Large intestine (tissue), 3 donors: ENCODE data around the gene CXADR. TPM values are rescaled to one million over a fixed set of nuclear protein-coding genes. Genes with fewer than 3 reads are reported as not detected.

Experiments
- DNase-seq, 2 donors: peaks; one replicate each; pipeline versions ENCODE4 v3.0.0 to v3.0.0-alpha.2; 2013
- H3K27ac ChIP-seq: one replicate; pipeline ENCODE4 v1.5.1; 2013; ENCODE audit warnings: low read length
- H3K27me3 ChIP-seq: 2 replicates; pipeline ENCODE4 v1.6.1; 2013; ENCODE audit warnings: low read length; ENCODE audit not compliant: control insufficient read depth, insufficient read depth
- H3K36me3 ChIP-seq: 2 replicates; pipeline ENCODE4 v1.6.1; 2013; ENCODE audit warnings: low read length; ENCODE audit not compliant: control insufficient read depth, insufficient read depth
- H3K4me1 ChIP-seq: one replicate; pipeline ENCODE4 v1.6.1; 2013; ENCODE audit warnings: low read length; ENCODE audit not compliant: control insufficient read depth, insufficient read depth
- H3K4me3 ChIP-seq: one replicate; pipeline ENCODE4 v1.5.1; 2013; ENCODE audit warnings: low read length
- H3K9me3 ChIP-seq: one replicate; pipeline ENCODE4 v1.6.1; 2013; ENCODE audit warnings: mild to moderate bottlenecking, low read depth, low read length, moderate library complexity; ENCODE audit not compliant: control insufficient read depth
- WGBS: methylation state at CpG from one replicate; pipeline ENCODE4 v1.1.5; 2013; ENCODE audit warnings: low lambda C conversion rate; ENCODE audit not compliant: insufficient coverage; 5-methylcytosine and 5-hydroxymethylcytosine counted together
- polyA plus RNA-seq: library from polyadenylated mRNA; unstranded; fragments of 120-200 nt; gene quantifications from one replicate; pipeline ENCODE4 v1.2.1, GENCODE V29; 2013

The CXADR gene
- polyA plus RNA-seq, 1 donor: 56.5 TPM

DNA sequence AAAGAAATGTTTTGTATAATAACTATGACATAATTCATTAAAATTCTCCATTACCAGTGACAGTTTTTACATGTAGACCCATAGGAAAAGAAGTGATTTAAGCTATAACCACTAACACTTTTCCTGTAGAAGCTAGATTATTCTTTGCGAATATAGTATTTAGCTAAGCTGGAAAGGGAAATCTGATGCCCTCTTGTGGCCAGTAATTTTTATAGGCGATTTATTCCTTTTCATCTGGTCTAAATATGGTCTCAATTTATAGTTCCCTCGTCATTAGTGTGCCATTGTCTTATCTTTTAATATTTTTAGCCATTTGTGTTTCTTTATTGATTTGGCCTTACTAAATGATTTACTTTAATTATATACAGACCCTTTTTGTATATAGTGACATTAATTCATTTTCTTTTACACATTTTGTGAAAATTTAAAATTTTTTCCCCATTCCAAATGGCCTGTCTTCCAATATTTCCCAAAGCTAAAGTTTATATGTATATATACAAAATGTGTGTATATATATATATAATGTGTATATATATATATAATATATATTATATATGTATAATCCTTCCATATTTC is 73.1 kb downstream of the CXADR start:
- Histone ChIP-seq H3K4me3 (no peak overlapping the region), H3K4me1 (no peaks in the 10 kb centered on the region), H3K36me3 (no peaks in the 10 kb centered on the region), H3K27ac (no peak overlapping the region), H3K27me3 (no peaks in the 10 kb centered on the region), H3K9me3 (no peaks in the 10 kb centered on the region)
- DNase-seq: peak in 1 of 2 donors; percentile 43
- 38% methylated on average over 3 of the region's 3 CpGs for WGBS

DNA sequence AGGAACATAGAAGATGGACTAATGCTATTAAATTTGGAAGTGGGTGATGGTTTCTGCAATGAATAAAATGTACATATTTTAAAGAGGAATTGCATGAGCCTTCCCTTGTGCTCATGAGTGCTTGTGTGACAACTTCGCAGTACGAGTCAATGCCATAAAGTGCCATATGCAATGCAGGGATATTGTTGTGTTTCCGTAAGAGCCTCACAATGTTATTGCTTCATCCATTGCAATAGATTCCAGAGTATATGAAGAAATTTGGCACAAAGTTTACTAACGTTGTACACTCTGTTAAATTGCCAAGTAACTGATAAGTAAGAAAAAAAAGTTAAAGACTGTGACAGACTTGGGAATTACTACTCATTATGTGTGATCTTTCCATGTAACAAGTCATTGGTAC is 77.6 kb downstream of the CXADR start:
- Histone ChIP-seq H3K36me3 (peaks cover 11% of the 10 kb centered on the region), H3K27me3 (no peaks in the 10 kb centered on the region), H3K9me3 (no peaks in the 10 kb centered on the region), H3K4me3 (no peak overlapping the region), H3K4me1 (no peaks in the 10 kb centered on the region), H3K27ac (no peak overlapping the region)
- no peak for DNase-seq
- 29% methylated on average over 1 of the region's 4 CpGs for WGBS

DNA sequence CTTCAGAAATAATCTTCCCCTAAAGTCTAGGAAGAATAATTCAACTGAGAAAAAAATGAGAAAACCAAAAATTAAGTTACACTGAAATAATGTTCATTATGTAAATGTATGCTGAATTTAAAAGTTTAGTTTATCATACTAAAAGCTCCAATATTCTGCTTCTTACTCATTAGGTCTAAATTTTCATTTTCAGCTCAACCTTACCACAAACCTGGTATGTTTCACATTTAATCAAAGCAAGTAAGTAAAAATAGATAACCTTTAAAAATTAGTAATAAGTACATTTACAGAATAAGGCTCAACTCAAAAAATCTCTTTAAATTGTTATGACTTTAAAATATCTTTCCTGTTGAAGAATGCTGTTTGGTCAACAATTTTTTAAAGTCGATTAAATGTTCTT is 84.8 kb downstream of the CXADR start:
- Histone ChIP-seq H3K4me3 (no peak overlapping the region), H3K4me1 (no peaks in the 10 kb centered on the region), H3K36me3 (peaks cover 41% of the 10 kb centered on the region), H3K27me3 (no peaks in the 10 kb centered on the region), H3K9me3 (no peaks in the 10 kb centered on the region), H3K27ac (no peak overlapping the region)
- no peak for DNase-seq
- WGBS: 83% methylated on average over 1 of the region's 1 CpG

DNA sequence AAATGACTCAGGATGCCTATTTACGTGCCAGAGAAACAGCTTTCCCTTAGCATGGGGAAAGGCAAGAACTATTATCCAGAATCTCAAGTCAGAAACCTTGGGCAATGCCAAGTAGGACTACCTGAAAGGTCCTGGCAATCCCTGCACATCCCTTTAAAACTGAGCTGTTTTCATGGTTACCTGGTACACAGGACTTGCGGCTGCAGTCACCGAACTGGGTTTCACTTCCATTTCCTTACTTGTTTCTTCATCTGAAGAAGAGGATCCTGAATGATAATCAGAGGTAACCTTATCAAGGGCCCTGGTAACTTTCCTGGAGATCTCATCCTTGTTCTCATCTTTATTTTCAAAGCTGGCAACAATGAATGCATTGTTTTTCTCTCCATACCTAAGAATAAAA is 85.6 kb downstream of the CXADR start:
- Histone ChIP-seq H3K9me3 (no peaks in the 10 kb centered on the region), H3K4me3 (no peak overlapping the region), H3K27ac (no peak overlapping the region), H3K36me3 (peaks cover 43% of the 10 kb centered on the region), H3K27me3 (no peaks in the 10 kb centered on the region), H3K4me1 (no peaks in the 10 kb centered on the region)
- no peak for DNase-seq
- WGBS: 100% methylated on average over 2 of the region's 3 CpGs

DNA sequence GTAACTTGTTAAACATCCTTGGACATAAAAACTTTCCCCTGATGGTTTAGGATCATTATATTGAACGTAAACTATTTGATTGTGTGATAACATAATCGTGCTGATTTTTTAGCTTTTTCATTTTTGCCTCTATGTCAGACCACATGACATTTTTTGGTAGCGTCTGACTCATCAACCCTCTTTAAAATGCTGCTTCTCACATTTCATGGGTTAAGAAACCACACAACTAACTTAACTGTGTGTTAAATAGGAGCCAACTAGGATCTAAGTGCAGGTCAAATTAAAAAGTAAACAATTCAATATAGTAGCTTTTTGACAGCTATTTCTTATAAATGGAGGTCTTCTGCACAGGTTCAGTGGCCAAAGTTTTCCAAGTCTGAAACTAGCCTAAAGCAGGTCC is 90.0 kb downstream of the CXADR start:
- Histone ChIP-seq H3K4me3 (no peak overlapping the region), H3K36me3 (peaks cover 51% of the 10 kb centered on the region), H3K9me3 (no peaks in the 10 kb centered on the region), H3K27ac (no peak overlapping the region), H3K27me3 (no peaks in the 10 kb centered on the region), H3K4me1 (no peaks in the 10 kb centered on the region)
- no peak for DNase-seq
- 85% methylated on average over 2 of the region's 3 CpGs for WGBS

DNA sequence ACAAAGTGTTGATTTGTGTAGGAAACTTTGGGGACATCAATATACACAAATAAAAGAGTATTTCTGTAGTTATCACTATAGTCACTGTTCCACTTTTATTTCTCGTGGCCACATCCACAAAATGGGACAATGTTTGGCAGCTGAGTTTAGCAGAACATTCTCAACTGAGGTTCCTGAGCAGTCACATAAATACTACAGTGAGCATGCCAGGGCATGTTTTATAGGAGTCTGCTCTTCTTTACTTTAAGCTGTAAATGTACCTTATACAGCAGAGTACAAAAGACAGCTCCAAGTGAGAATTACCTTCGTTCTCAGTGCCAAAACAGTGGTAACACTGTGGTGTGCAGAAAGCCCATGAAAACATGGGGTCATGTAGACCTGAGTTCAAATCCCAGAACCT is 94.8 kb downstream of the CXADR start:
- no CpG with 5 or more reads among the region's 2 CpGs for WGBS
- no peak for DNase-seq
- H3K27ac ChIP-seq: no peak overlapping the region

DNA sequence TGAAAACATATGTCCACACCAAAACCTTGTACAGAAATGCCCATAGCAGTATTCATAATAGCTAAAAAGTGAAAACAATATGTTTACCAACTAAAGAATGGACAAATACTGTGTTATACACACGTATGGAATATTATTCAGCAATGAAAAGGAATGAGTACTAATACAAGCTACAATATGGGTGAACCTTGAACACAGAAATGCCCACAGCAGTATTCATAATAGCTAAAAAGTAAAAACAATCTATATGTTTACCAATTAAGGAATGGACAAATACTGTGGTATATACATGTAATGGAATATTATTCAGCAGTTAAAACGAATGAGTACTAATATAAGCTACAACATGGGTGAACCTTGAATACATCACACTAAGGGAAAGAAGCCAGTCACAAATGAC is 96.8 kb downstream of the CXADR start:
- Histone ChIP-seq H3K27ac (no peak overlapping the region), H3K4me1 (peaks cover 5% of the 10 kb centered on the region), H3K36me3 (peaks cover 15% of the 10 kb centered on the region), H3K9me3 (no peaks in the 10 kb centered on the region), H3K4me3 (no peak overlapping the region), H3K27me3 (no peaks in the 10 kb centered on the region)
- DNase-seq: no peak
- WGBS: 93% methylated on average over 2 of the region's 2 CpGs

More for the DNA sequence above, 94.8 kb downstream of the CXADR start:
- H3K36me3 ChIP-seq: peaks cover 28% of the 10 kb centered on the region
- H3K9me3 ChIP-seq: no peaks in the 10 kb centered on the region
- H3K4me1 ChIP-seq: peaks cover 5% of the 10 kb centered on the region
- no peaks in the 10 kb centered on the region for H3K27me3 ChIP-seq
- H3K4me3 ChIP-seq: no peak overlapping the region

DNA sequence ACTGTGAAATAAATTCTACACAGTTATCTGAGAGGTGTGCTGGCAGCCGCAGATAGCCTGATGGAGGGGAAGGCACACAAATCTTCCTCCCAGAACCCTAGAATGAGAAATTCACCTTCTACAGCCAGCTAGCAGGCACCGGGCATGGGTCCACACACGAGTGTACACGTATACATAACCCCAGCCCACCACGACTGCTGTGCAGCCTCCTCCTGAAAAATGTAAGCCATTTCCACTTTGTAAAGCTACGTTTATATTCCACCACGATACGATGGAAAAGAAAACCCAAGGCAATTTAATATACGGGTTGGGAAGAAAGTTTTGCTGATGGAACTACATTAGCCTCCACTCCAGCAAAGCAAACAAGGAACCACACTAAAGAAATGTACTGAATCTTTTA is 98.1 kb downstream of the CXADR start:
- DNase-seq: peak in 1 of 2 donors; percentile 14
- WGBS: no CpG with 5 or more reads among the region's 9 CpGs

DNA sequence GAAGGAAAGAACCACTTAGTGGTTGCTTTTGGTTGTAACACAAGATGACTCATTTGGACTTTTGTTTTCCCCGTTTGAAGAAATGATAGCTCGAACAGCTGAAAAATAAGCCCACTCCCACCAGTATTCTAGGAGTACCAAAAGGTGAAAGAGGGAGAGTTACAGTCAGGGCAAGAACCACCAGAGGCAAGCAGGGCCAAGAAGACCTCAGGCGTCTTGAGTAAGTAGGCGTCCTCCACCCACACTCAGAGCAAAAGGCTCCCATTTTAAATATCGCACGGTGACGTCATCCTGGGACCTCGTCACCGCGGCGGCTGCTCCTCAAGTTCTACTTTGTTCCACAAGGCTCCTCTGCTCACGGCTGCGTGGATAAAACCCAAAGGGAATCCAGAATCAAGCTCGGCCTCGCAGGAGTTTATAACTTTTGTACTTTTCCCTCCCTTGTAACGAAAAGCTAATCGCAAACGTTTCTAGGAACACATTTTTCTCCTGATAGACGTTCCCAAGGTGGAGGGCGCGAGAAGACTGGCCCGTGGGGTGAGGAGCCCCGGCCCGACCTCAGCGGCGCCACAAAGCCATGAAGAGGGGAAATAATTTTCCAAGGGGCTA is 98.7 kb downstream of the CXADR start:
- no CpG with 5 or more reads among the region's 26 CpGs for WGBS
- H3K4me1 ChIP-seq: peaks cover 5% of the 10 kb centered on the region

More for the DNA sequence above, 98.1 kb downstream of the CXADR start:
- no peaks in the 10 kb centered on the region for H3K27me3 ChIP-seq
- H3K27ac ChIP-seq: peak overlapping the region; percentile 83
- H3K36me3 ChIP-seq: peaks cover 10% of the 10 kb centered on the region
- peaks cover 5% of the 10 kb centered on the region for H3K4me1 ChIP-seq
- peak overlapping the region; percentile 76 for H3K4me3 ChIP-seq
- H3K9me3 ChIP-seq: no peaks in the 10 kb centered on the region

DNA sequence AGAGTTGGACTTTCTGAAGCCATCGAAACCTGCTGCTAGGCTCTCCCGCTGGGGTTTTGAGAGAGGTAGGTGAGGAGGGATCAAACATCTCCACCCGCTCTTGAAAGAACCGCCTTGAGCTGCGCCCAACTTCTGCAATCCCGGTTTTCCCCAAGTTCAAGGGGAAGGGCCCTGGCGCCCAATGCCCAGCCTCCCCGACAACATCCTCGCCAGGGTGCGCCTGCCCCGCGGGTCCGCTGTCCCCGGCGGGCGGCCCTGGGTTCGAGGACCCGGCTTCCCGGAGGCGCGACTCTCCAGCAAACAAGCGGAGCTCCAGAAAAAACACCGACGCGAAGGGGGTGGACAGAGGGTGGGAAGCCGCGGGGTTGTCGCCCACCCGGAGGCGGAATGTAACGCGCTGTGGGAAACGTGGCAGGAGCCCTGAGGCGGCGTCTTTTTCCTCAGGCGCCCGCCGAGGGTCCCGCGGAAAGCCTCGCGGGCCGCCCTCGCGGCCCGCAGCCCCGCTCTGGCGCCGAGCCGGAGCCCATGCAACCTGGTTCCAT is 99.3 kb downstream of the CXADR start:
- H3K9me3 ChIP-seq: no peaks in the 10 kb centered on the region
- H3K4me1 ChIP-seq: peaks cover 5% of the 10 kb centered on the region
- H3K4me3 ChIP-seq: peak overlapping the region; percentile 76
- H3K27ac ChIP-seq: peak overlapping the region; percentile 83
- no CpG with 5 or more reads among the region's 50 CpGs for WGBS
- H3K36me3 ChIP-seq: peaks cover 7% of the 10 kb centered on the region
- DNase-seq: peak; percentile 36 to 70
- no peaks in the 10 kb centered on the region for H3K27me3 ChIP-seq

More for the DNA sequence above, 98.7 kb downstream of the CXADR start:
- H3K36me3 ChIP-seq: peaks cover 7% of the 10 kb centered on the region
- peak overlapping the region; percentile 83 for H3K27ac ChIP-seq
- H3K27me3 ChIP-seq: no peaks in the 10 kb centered on the region
- peak; percentile 83 to 93 for DNase-seq
- H3K9me3 ChIP-seq: no peaks in the 10 kb centered on the region
- H3K4me3 ChIP-seq: peak overlapping the region; percentile 76
